Lower leg skin (tissue), 4 donors: ENCODE measurements around the gene PDE3A. TPM values are rescaled to one million over a fixed set of nuclear protein-coding genes. Genes with fewer than 3 reads are reported as not detected.

Source experiments
- DNase-seq, 2 donors: peaks; one replicate each; pipeline ENCODE4 v3.0.0-alpha.2; 2019; ENCODE audit warnings: low spot score in 2 of 2
- H3K4me3 ChIP-seq: fragments of 200-600 bp; sonication (generic); 2 replicates; pipeline ENCODE4 v1.5.1; 2017; ENCODE audit warnings: mild to moderate bottlenecking, low read depth; ENCODE audit not compliant: poor library complexity, severe bottlenecking
- CTCF ChIP-seq, 3 donors: fragments of 450-650 bp; IDR thresholded peaks; one replicate each; pipeline ENCODE4 v1.5.1; 2016; ENCODE audit warnings: antibody characterized with exemption in 3 of 3, mild to moderate bottlenecking in 3 of 3, moderate library complexity in 2 of 3
- POLR2A ChIP-seq, 2 donors: fragments of 450-650 bp; IDR thresholded peaks; one replicate each; pipeline ENCODE4 v1.6.1; 2016 to 2017; ENCODE audit warnings: antibody characterized with exemption in 2 of 2, mild to moderate bottlenecking in 1 of 2, moderate library complexity in 1 of 2
- WGBS, 2 donors: methylation state at CpG; one replicate each; pipeline ENCODE4 v1.1.5; 2018; 5-methylcytosine and 5-hydroxymethylcytosine counted together
- intact Hi-C: fragments of 100-400 bp; cut with DNase I; formaldehyde crosslinking; loops from one replicate; pipeline ENCODE4 v1.15.0; 2023; ENCODE audit warnings: low total_unique reads
- total RNA-seq, 4 donors: library from RNA; depleted of rRNA; stranded (reverse); fragments of >200 nt; gene quantifications; one replicate each; pipeline ENCODE4 v1.1.0, GENCODE V29; 2016

PDE3A gene
- total RNA-seq, 4 donors from 2014 or later: 1.5 to 3.2 (median 2.7) TPM

GRCh38 chr12:20361416-20361815 lies 6.9 kb upstream of the PDE3A start:
- no peak for DNase-seq
- WGBS, 2 donors: 97% methylated on average over 3 of the region's 3 CpGs
- intact Hi-C loops: no loop called here
- TF ChIP-seq POLR2A (IDR thresholded peaks at IDR 0.05) (no peak), CTCF (IDR thresholded peaks at IDR 0.05) (no peak)
- no peak overlapping the region for H3K4me3 ChIP-seq

- no peak for TF ChIP-seq CTCF (IDR thresholded peaks at IDR 0.05)
- no peak for TF ChIP-seq POLR2A (IDR thresholded peaks at IDR 0.05)
- WGBS, 2 donors: 79 to 82% methylated on average over 4 of the region's 4 CpGs
- intact Hi-C loops: no loop called here
- H3K4me3 ChIP-seq: no peak overlapping the region
- no peak for DNase-seq
Observed at GRCh38 chr12:20364501-20364900, 3.8 kb upstream of the PDE3A start.

GRCh38 chr12:20366776-20367409 lies 1.4 kb upstream of the PDE3A start:
- no peak for TF ChIP-seq CTCF (IDR thresholded peaks at IDR 0.05)
- TF ChIP-seq POLR2A (IDR thresholded peaks at IDR 0.05): no peak
- no peak overlapping the region for H3K4me3 ChIP-seq
- no peak for DNase-seq
- 89 to 93% methylated on average over 2 of the region's 2 CpGs for WGBS, 2 donors
- intact Hi-C loops: no loop called here

- TF ChIP-seq POLR2A (IDR thresholded peaks at IDR 0.05) (no peak), CTCF (IDR thresholded peaks at IDR 0.05) (no peak)
- peak overlapping the region; percentile 34 for H3K4me3 ChIP-seq
- DNase-seq: no peak
- WGBS, 2 donors: 13 to 25% methylated on average over 3 of the region's 3 CpGs
- intact Hi-C loops: no loop called here
Observed at GRCh38 chr12:20367583-20368113, 689 bp upstream of the PDE3A start.

- TF ChIP-seq POLR2A (IDR thresholded peaks at IDR 0.05) (no peak), CTCF (IDR thresholded peaks at IDR 0.05) (no peak)
- 0 to 1% methylated on average over 40 to 50 of the region's 50 CpGs for WGBS, 2 donors
- H3K4me3 ChIP-seq: peak overlapping the region; percentile 34
- intact Hi-C loops: no loop called here
- peak in 1 of 2 donors; percentile 85 for DNase-seq
Observed at GRCh38 chr12:20368651-20369304, 441 bp downstream of the PDE3A start.
